ENCODE data around the gene LSM4. TPM values are rescaled to one million over a fixed set of nuclear protein-coding genes. Genes with fewer than 3 reads are reported as not detected.
A peak's percentile ranks its signal among the peaks of the same experiment; 100 is the strongest.

LSM4 gene
- total RNA-seq, 1 donor from 2014 or later, result 94.8 TPM

DNA sequence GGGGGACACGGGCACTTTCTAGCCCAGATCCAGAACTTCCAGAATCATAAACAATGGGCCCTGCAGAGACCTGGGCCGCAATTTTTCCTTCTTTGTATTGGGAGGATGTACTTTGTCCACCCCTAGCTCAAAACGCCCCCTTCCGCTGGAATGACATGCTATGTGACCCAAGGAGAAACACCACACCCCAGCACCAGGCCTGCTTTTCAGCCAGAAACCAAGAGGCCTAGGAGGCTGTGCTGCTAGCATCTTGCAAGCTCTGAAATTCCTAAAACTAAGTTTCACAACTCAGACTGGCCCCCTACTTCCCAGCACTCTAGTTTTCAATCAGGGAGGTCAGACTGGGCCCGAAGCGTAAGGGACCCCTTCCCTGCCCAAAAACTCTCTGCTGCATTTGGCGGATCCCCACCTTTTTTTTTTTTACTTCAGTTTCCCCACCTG, 538 bp downstream of the LSM4 start:
- intact Hi-C loops (cut with micrococcal nuclease), result loop anchor here (2.0 kb wide), 1 partner anchor 44 kb away; no protein-coding TSS in a partner anchor
- no peaks in the 10 kb centered on the region for H3K9me3 ChIP-seq (replicated peaks)
- H3K27me3 ChIP-seq (ENCODE audit: low read depth), result no peaks in the 10 kb centered on the region
- peak overlapping the region; percentile 83 for H3K4me3 ChIP-seq
- H3K36me3 ChIP-seq, result no peaks in the 10 kb centered on the region
- no peak for TF ChIP-seq CTCF (IDR thresholded peaks at IDR 0.05; ENCODE audit: borderline replicate concordance)
- H3K27ac ChIP-seq (replicated peaks), result peak overlapping the region; percentile 96
- peaks cover 69% of the 10 kb centered on the region for H3K4me1 ChIP-seq
- peak; percentile 46 for DNase-seq

DNA sequence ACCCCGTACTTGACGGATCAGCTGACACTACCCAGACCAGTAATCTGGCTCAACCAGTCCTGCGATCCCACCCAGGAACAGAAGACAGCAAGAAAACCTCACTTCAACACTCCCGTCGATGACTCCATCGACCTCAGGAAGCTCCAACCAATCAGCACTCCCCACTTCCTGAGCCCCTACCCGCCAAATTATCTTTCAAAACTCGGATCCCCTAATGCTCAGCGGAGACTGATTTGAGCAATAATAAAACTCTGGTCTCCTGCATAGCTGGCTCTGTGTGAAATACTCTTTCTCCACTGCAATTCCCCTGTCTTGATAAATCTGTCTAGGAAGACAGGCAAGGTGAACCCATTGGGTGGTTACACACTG, 1.2 kb downstream of the LSM4 start:
- peaks cover 69% of the 10 kb centered on the region for H3K4me1 ChIP-seq
- no peaks in the 10 kb centered on the region for H3K36me3 ChIP-seq
- intact Hi-C loops (cut with micrococcal nuclease), result loop anchor here (2.0 kb wide), 1 partner anchor 43 kb away; no protein-coding TSS in a partner anchor
- H3K27me3 ChIP-seq (ENCODE audit: low read depth), result no peaks in the 10 kb centered on the region
- DNase-seq, result no peak
- no peak for TF ChIP-seq CTCF (IDR thresholded peaks at IDR 0.05; ENCODE audit: borderline replicate concordance)
- H3K4me3 ChIP-seq, result peak overlapping the region; percentile 83
- H3K9me3 ChIP-seq (replicated peaks), result no peaks in the 10 kb centered on the region
- peak overlapping the region; percentile 96 for H3K27ac ChIP-seq (replicated peaks)

DNA sequence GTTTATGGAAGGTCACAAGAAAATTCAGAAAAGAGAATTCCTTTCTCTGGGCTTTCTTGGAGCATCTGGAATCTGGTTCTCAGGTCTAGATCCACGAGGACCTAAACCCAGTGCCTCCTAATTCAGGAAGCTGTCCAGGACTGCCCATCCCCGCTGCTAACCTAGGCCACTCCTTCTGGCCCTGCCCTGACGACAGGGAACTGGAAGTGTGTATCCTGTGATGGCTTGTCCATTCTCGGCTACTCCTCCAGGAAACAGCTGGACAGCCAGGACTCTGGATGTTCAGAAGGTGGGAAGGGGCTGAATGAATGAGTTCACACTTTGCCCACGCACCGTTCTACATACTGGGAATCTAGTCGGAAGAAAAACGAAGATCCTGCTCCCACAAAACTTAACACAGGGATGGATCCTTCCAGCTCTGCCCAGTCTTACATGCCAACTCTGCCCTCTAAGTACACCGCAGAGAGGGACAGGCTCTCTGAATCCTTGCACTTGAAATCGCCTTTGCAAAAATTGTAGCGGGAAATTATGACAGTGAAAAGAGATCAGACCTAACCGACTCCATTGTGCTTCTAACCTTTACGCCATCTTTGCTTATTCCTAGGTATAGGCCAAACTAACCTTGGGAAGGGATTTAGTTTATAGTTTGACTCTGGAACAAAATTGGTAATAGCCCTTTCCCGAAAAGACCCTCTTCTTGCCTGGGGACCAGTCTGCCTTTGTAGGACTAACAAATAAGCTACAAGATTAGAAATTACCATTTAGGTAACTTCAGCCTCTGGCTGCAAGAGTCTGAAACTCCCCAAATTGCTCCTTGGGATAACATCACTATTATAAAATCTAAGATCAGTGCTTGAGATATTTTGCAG, 1.8 kb downstream of the LSM4 start:
- DNase-seq, result peak; percentile 28
- Histone ChIP-seq H3K9me3 (replicated peaks) (no peaks in the 10 kb centered on the region), H3K27me3 (ENCODE audit: low read depth) (no peaks in the 10 kb centered on the region), H3K27ac (replicated peaks) (peak overlapping the region; percentile 96), H3K4me3 (no peak overlapping the region), H3K36me3 (no peaks in the 10 kb centered on the region), H3K4me1 (peaks cover 69% of the 10 kb centered on the region)
- no peak for TF ChIP-seq CTCF (IDR thresholded peaks at IDR 0.05; ENCODE audit: borderline replicate concordance)
- intact Hi-C loops (cut with micrococcal nuclease), result no loop called here

DNA sequence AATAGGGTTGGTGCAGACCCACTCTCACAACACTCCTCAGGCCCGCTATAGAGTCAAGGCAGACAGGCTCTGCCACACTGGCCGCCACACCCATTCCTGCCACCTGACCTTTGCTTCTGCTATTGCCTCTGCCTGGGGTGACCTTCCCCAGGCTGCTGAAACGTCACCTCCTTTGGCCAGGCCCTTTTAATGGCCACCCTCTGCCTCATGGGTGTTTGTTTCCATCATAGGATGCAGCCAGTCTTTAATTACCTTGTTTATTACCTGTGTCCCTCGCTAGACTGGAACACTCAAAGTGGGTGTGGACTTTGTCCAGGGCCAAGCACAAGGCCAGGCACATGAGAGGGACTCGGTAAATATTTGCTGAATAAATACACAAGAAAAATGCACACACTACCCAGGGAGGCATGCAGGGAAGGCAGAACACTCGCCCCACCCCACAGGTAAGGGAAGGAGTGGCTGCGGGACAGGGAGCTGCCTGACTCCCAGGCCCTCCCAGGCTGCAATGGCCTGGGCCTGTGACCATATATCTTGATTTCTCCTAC, 3.2 kb downstream of the LSM4 start:
- no peak for TF ChIP-seq CTCF (IDR thresholded peaks at IDR 0.05; ENCODE audit: borderline replicate concordance)
- H3K4me3 ChIP-seq, result no peak overlapping the region
- H3K27me3 ChIP-seq (ENCODE audit: low read depth), result no peaks in the 10 kb centered on the region
- H3K27ac ChIP-seq (replicated peaks), result peak overlapping the region; percentile 96
- no peaks in the 10 kb centered on the region for H3K9me3 ChIP-seq (replicated peaks)
- peaks cover under 1% of the 10 kb centered on the region for H3K36me3 ChIP-seq
- H3K4me1 ChIP-seq, result peaks cover 69% of the 10 kb centered on the region
- no peak for DNase-seq
- intact Hi-C loops (cut with micrococcal nuclease), result no loop called here

DNA sequence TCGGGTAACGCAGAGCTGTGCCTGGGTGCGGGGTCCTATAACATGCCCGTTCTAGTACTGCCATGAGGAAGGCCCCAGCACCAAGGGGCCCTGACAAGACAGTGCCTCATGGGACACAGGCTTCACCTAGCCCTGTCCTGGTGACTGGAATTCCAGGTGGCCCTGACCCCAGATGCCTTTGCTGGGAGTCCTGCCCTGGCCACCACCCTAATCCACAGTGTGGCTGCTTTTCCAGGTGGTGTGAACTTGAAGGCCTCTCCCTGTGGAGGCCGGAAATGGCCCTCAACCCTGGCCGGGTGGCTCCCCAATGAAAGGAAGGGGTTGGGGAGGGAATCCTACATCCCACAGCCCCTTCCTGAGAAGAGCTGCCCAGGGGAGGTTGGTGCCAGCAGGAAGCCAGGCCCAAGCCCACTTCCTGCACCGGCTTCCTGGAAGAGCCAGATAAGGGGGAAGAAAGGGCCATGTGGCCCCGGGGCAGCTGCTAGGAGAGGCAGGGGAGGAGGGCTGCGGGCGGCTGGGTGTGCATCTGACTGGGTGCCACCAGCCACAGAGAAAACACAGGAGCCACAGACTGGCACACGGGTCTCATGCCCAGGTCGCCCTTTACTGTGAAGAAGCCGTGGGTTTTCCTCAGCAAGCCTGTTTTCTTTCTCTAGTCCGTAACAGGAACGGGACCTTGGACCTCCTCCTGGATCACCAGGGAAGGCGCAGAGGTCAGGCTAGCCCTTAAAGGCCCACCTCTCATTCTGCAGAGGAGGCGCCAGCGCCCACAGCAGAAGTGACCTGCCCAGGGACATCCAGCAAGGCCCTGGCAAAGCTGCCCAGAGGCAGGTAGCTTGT, 4.7 kb downstream of the LSM4 start:
- Histone ChIP-seq H3K9me3 (replicated peaks) (no peaks in the 10 kb centered on the region), H3K36me3 (peaks cover 7% of the 10 kb centered on the region), H3K27ac (replicated peaks) (peak overlapping the region; percentile 96), H3K4me1 (peaks cover 56% of the 10 kb centered on the region), H3K27me3 (ENCODE audit: low read depth) (no peaks in the 10 kb centered on the region), H3K4me3 (peak overlapping the region; percentile 8)
- no peak for TF ChIP-seq CTCF (IDR thresholded peaks at IDR 0.05; ENCODE audit: borderline replicate concordance)
- DNase-seq, result peak; percentile 55
- intact Hi-C loops (cut with micrococcal nuclease), result no loop called here

Data from left ventricle myocardium inferior (tissue), 1 donor.